Panc1 (cell line): ENCODE results near the gene PPP1R9B. TPM values are rescaled to one million over a fixed set of nuclear protein-coding genes. Genes with fewer than 3 reads are reported as not detected.

ENCODE experiments used
- ATAC-seq: fragments of 200-7000 bp; cut with Tn5 transposase; 2 replicates; pipeline ENCODE4 v1.9.1; 2020; ENCODE audit warnings: mild to moderate bottlenecking, moderate library complexity
- BruUV-seq: library from RNA; stranded (reverse); fragments of 400-500 nt; replicated peaks from 2 replicates; lab custom pipeline; 2021; lab: Mats Ljungman, UMichigan
- CTCF ChIA-PET: fragments of 300-600 bp; sonication (Branson Sonifier 250); formaldehyde crosslinking; loops from one replicate; lab custom pipeline; 2022; ENCODE audit warnings: antibody characterized with exemption; lab: Charles Lee
- POLR2A ChIA-PET: fragments of 300-600 bp; sonication (Branson Sonifier 250); formaldehyde crosslinking; loops from one replicate; lab custom pipeline; 2022; ENCODE audit warnings: antibody characterized with exemption; lab: Charles Lee
- DNase-seq: peaks from one replicate; pipeline ENCODE4 v3.0.0-alpha.2; 2010; ENCODE audit warnings: low read depth, low spot score
- H3K27ac ChIP-seq: 2 replicates; pipeline ENCODE4 v1.5.1; 2011; ENCODE audit warnings: mild to moderate bottlenecking, low read length, inconsistent platforms
- H3K27me3 ChIP-seq: fragments of 200-500 bp; sonication (Bioruptor generic); 2 replicates; pipeline ENCODE4 v1.6.0; 2014; ENCODE audit warnings: low read length, inconsistent platforms; ENCODE audit not compliant: control insufficient read depth, insufficient read depth
- H3K36me3 ChIP-seq: fragments of 200-500 bp; sonication (Bioruptor generic); 2 replicates; pipeline ENCODE4 v1.5.1; 2014; ENCODE audit warnings: inconsistent platforms, mild to moderate bottlenecking, low read length, moderate library complexity; ENCODE audit not compliant: control insufficient read depth, insufficient read depth
- H3K4me1 ChIP-seq: 2 replicates; pipeline ENCODE4 v1.5.1; 2011; ENCODE audit warnings: inconsistent platforms, mild to moderate bottlenecking, low read length, moderate library complexity; ENCODE audit not compliant: control insufficient read depth, insufficient read depth
- H3K4me3 ChIP-seq, 2 experiments: 2 replicates each; pipeline ENCODE4 v1.5.1; 2011 to 2012; ENCODE audit warnings: low read depth in 2 of 2, low read length in 2 of 2, mild to moderate bottlenecking in 2 of 2, inconsistent platforms in 1 of 2, moderate library complexity in 1 of 2
- H3K9me3 ChIP-seq: fragments of 200-500 bp; sonication (Bioruptor generic); 2 replicates; pipeline ENCODE4 v1.5.1; 2014; ENCODE audit warnings: low read depth, mild to moderate bottlenecking, inconsistent platforms, low read length, moderate library complexity; ENCODE audit not compliant: control insufficient read depth, insufficient read depth
- POLR2AphosphoS5 ChIP-seq: IDR thresholded peaks from 2 replicates; pipeline ENCODE4 v1.6.1; 2012; ENCODE audit warnings: mild to moderate bottlenecking, low read depth, low read length, moderate library complexity
- REST ChIP-seq, 2 experiments: IDR thresholded peaks; 2 replicates each; pipeline ENCODE4 v1.6.1; 2011 to 2012; ENCODE audit warnings: low read depth in 2 of 2, control low read depth in 1 of 2, low read length in 1 of 2, mild to moderate bottlenecking in 1 of 2, moderate library complexity in 1 of 2; ENCODE audit not compliant: insufficient read depth in 1 of 2
- SIN3A ChIP-seq: IDR thresholded peaks from 2 replicates; pipeline ENCODE4 v1.6.1; 2012; ENCODE audit warnings: low read depth, mild to moderate bottlenecking, low read length, moderate library complexity, borderline replicate concordance; ENCODE audit not compliant: insufficient read depth
- TCF7L2 ChIP-seq: IDR thresholded peaks from 2 replicates; pipeline ENCODE4 v1.6.1; 2011; ENCODE audit warnings: mild to moderate bottlenecking, low read depth, low read length, inconsistent platforms
- in situ Hi-C: cut with HindIII; loops from 2 replicates; pipeline ENCODE4 v1.10.0; 2016; ENCODE audit warnings: low sequenced_read_pairs, low pct_unique_long_range_greater_than_20kb
- intact Hi-C: fragments of 100-400 bp; cut with micrococcal nuclease; formaldehyde crosslinking; loops from one replicate; pipeline ENCODE4 v1.10.0; 2022; ENCODE audit not compliant: unreplicated experiment
- total RNA-seq: library from RNA; stranded (reverse); gene quantifications from one replicate; pipeline ENCODE4 v1.2.1, GENCODE V29; 2021; ENCODE audit not compliant: unreplicated experiment
- TF ChIP-seq, protein P1 (sequence below): fragments of 450-650 bp; IDR thresholded peaks from 2 replicates; pipeline ENCODE4 v1.5.1; 2017; ENCODE audit warnings: mild to moderate bottlenecking

PPP1R9B gene
- total RNA-seq, 1 experiment from 2014 or later: 114 TPM

- CTCF ChIA-PET: interaction anchor here (0.6 kb wide), 1 partner anchor 299 kb away, joined by 3 read pairs; no protein-coding TSS in a partner anchor
- Histone ChIP-seq H3K27ac (peak overlapping the region; percentile 80), H3K9me3 (no peaks in the 10 kb centered on the region), H3K4me1 (peaks cover 38% of the 10 kb centered on the region), H3K4me3 (peak overlapping the region; percentile 73 to 75), H3K27me3 (no peaks in the 10 kb centered on the region), H3K36me3 (peaks cover 2% of the 10 kb centered on the region; the same call in 1 of the 2 replicates)
- DNase-seq (no peak), ATAC-seq (no peak)
- TF ChIP-seq, protein P1, sequence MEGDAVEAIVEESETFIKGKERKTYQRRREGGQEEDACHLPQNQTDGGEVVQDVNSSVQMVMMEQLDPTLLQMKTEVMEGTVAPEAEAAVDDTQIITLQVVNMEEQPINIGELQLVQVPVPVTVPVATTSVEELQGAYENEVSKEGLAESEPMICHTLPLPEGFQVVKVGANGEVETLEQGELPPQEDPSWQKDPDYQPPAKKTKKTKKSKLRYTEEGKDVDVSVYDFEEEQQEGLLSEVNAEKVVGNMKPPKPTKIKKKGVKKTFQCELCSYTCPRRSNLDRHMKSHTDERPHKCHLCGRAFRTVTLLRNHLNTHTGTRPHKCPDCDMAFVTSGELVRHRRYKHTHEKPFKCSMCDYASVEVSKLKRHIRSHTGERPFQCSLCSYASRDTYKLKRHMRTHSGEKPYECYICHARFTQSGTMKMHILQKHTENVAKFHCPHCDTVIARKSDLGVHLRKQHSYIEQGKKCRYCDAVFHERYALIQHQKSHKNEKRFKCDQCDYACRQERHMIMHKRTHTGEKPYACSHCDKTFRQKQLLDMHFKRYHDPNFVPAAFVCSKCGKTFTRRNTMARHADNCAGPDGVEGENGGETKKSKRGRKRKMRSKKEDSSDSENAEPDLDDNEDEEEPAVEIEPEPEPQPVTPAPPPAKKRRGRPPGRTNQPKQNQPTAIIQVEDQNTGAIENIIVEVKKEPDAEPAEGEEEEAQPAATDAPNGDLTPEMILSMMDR: no peak
- TF ChIP-seq TCF7L2 (no peak), SIN3A (no peak), REST (IDR thresholded peaks at IDR 0.05; ENCODE audit: insufficient read depth in 1 of 2, low read depth in 2 of 2, low read length in 1 of 2) (no peak), POLR2AphosphoS5 (no peak)
- no TSS peak for BruUV-seq
- in situ Hi-C loops: no loop called here
- intact Hi-C loops: no loop called here
- POLR2A ChIA-PET: no interaction called here
These were observed 54.4 kb downstream of the PPP1R9B start for GRCh38 chr17:50096092-50096491.

- Histone ChIP-seq H3K27ac (peak overlapping the region; percentile 80), H3K9me3 (no peaks in the 10 kb centered on the region), H3K27me3 (no peaks in the 10 kb centered on the region), H3K4me3 (peak overlapping the region; percentile 73 to 75), H3K36me3 (peaks cover 2% of the 10 kb centered on the region; the same call in 1 of the 2 replicates), H3K4me1 (peaks cover 36% of the 10 kb centered on the region)
- TF ChIP-seq, protein P1: no peak
- TF ChIP-seq REST (IDR thresholded peaks at IDR 0.05; ENCODE audit: insufficient read depth in 1 of 2, low read depth in 2 of 2, low read length in 1 of 2) (no peak), TCF7L2 (no peak), SIN3A (no peak), POLR2AphosphoS5 (no peak)
- intact Hi-C loops: loop anchor here (2.0 kb wide), 1 partner anchor 201 kb away; no protein-coding TSS in a partner anchor
- in situ Hi-C loops: no loop called here
- DNase-seq (no peak), ATAC-seq (no peak)
- CTCF ChIA-PET: interaction anchor here (0.6 kb wide), 1 partner anchor 300 kb away, joined by 3 read pairs; no protein-coding TSS in a partner anchor
- no TSS peak for BruUV-seq
- POLR2A ChIA-PET: no interaction called here
These were observed 54.8 kb downstream of the PPP1R9B start for GRCh38 chr17:50095626-50096037.
